A549 (cell line): ENCODE measurements around the gene RALGAPA1. TPM values are rescaled to one million over a fixed set of nuclear protein-coding genes. Genes with fewer than 3 reads are reported as not detected.

Source experiments
- ATAC-seq, 2 experiments: fragments of 200-7000 bp in 1 of 2; fragments of >200 bp in 1 of 2; cut with Nextera tagmentation in 1 of 2; cut with Tn5 transposase in 1 of 2; 3 replicates each; pipeline versions ENCODE4 v1.8.0 to v1.9.1; 2018 to 2020; ENCODE audit warnings: mild to moderate bottlenecking in 1 of 2, moderate library complexity in 1 of 2
- CTCF ChIA-PET: fragments of 300-600 bp; sonication (Branson Sonifier 250); formaldehyde crosslinking; extraction: SDS; loops from one replicate; lab custom pipeline; 2021; ENCODE audit warnings: antibody characterized with exemption, inconsistent platforms; lab: Yijun Ruan, JAX
- POLR2A ChIA-PET: fragments of 350-600 bp; formaldehyde crosslinking; extraction: SDS; loops from one replicate; lab custom pipeline; 2021; ENCODE audit warnings: antibody characterized with exemption, inconsistent platforms; lab: Yijun Ruan, JAX
- DNase-seq, 2 experiments: peaks; one replicate each; pipeline versions ENCODE4 v3.0.0 to v3.0.0-alpha.2; 2011 to 2016; ENCODE audit warnings: low read depth in 1 of 2, low spot score in 1 of 2
- FAIRE-seq: peaks from 2 replicates; lab custom pipeline; 2011; peaks lifted over from hg19 to GRCh38; lab: Jason Lieb, UNC
- H3K27ac ChIP-seq, 2 experiments: fragments of >200 bp; sonication (Bioruptor Twin); formaldehyde crosslinking; 3 replicates each; pipeline ENCODE4 v1.5.1; 2016 to 2017
- H3K4me1 ChIP-seq: fragments of >200 bp; sonication (Bioruptor Twin); formaldehyde crosslinking; 3 replicates; pipeline ENCODE4 v1.6.1; 2016
- H3K4me2 ChIP-seq: fragments of >200 bp; sonication (Bioruptor Twin); formaldehyde crosslinking; 3 replicates; pipeline ENCODE4 v1.6.1; 2016
- H3K4me3 ChIP-seq: fragments of >200 bp; sonication (Bioruptor Twin); formaldehyde crosslinking; 3 replicates; pipeline ENCODE4 v1.5.1; 2016
- H3K9me3 ChIP-seq: fragments of >200 bp; sonication (Bioruptor Twin); formaldehyde crosslinking; 3 replicates; pipeline ENCODE4 v1.6.1; 2016
- EHF ChIP-seq: fragments of 250-450 bp; sonication (Bioruptor Pico); IDR thresholded peaks from 2 replicates; pipeline ENCODE4 v1.5.0; 2020; ENCODE audit warnings: mild to moderate bottlenecking
- EHMT2 ChIP-seq: fragments of 200-600 bp; sonication (generic); IDR thresholded peaks from 2 replicates; pipeline ENCODE4 v1.6.1; 2016; ENCODE audit warnings: antibody characterized with exemption, low read depth, mild to moderate bottlenecking, moderate library complexity
- FOSL2 ChIP-seq, 2 experiments: fragments of 450-650 bp in 1 of 2; fragments of >200 bp in 1 of 2; sonication (Bioruptor Twin) in 1 of 2; formaldehyde crosslinking; IDR thresholded peaks; 2 replicates each; pipeline versions ENCODE4 v1.5.0 to v1.6.1; 2016 to 2020; ENCODE audit warnings: mild to moderate bottlenecking in 1 of 2, moderate library complexity in 1 of 2
- GATA3 ChIP-seq: IDR thresholded peaks from 2 replicates; pipeline ENCODE4 v1.6.1; 2012; ENCODE audit warnings: borderline replicate concordance
- HEYL ChIP-seq: fragments of 250-450 bp; sonication (Bioruptor Pico); IDR thresholded peaks from 2 replicates; pipeline ENCODE4 v1.8.0; 2021; ENCODE audit warnings: mild to moderate bottlenecking, moderate library complexity
- JUN ChIP-seq, 2 experiments: fragments of >200 bp; sonication (Bioruptor Twin); formaldehyde crosslinking; IDR thresholded peaks; 2 replicates in 1 of 2; 3 replicates in 1 of 2; pipeline ENCODE4 v1.6.1; 2016 to 2017
- JUNB ChIP-seq: fragments of >200 bp; sonication (Bioruptor Twin); formaldehyde crosslinking; IDR thresholded peaks from 2 replicates; pipeline ENCODE4 v1.6.1; 2016
- KDM5A ChIP-seq: fragments of 200-600 bp; sonication (generic); IDR thresholded peaks from 2 replicates; pipeline ENCODE4 v1.6.1; 2016; ENCODE audit warnings: antibody characterized with exemption, mild to moderate bottlenecking
- NPAS2 ChIP-seq: fragments of 250-450 bp; sonication (Bioruptor Pico); IDR thresholded peaks from 2 replicates; pipeline ENCODE4 v1.8.0; 2022; ENCODE audit warnings: mild to moderate bottlenecking, moderate library complexity, borderline replicate concordance
- PHF8 ChIP-seq: fragments of 200-600 bp; sonication (generic); IDR thresholded peaks from 2 replicates; pipeline ENCODE4 v1.6.1; 2016; ENCODE audit warnings: low read depth, mild to moderate bottlenecking, antibody characterized with exemption, moderate library complexity, borderline replicate concordance
- POLR2A ChIP-seq: IDR thresholded peaks from 2 replicates; pipeline ENCODE4 v1.6.1; 2012; ENCODE audit warnings: mild to moderate bottlenecking, low read length
- RNF2 ChIP-seq: fragments of 200-600 bp; sonication (generic); IDR thresholded peaks from 2 replicates; pipeline ENCODE4 v1.6.1; 2016; ENCODE audit warnings: low read depth, mild to moderate bottlenecking, antibody characterized with exemption, moderate library complexity, borderline replicate concordance
- SREBF2 ChIP-seq: fragments of 450-650 bp; IDR thresholded peaks from 2 replicates; pipeline ENCODE4 v1.6.1; 2014; ENCODE audit warnings: mild to moderate bottlenecking, moderate library complexity
- TP53 ChIP-seq: fragments of 250-450 bp; sonication (Bioruptor Pico); IDR thresholded peaks from 2 replicates; pipeline ENCODE4 v1.5.0; 2021; ENCODE audit warnings: mild to moderate bottlenecking, moderate library complexity
- ZNF302 ChIP-seq: fragments of 250-450 bp; sonication (Bioruptor Pico); IDR thresholded peaks from 2 replicates; pipeline ENCODE4 v1.9.0; 2021; ENCODE audit warnings: inconsistent platforms, mild to moderate bottlenecking, moderate library complexity
- WGBS: methylation state at CpG from one replicate; pipeline ENCODE4 v1.1.6; 2017; ENCODE audit errors: missing lambda C conversion rate; 5-methylcytosine and 5-hydroxymethylcytosine counted together
- polyA plus RNA-seq, 4 experiments: library from polyadenylated mRNA; depleted of rRNA in 3 of 4; stranded (reverse); fragments of >200 nt; fragmentation: RNase III in 1 of 4; extraction: RNeasy Plus Mini Kit Qiagen cat#74134 plus additional on column Dnase treatment in 1 of 4; gene quantifications; 2 replicates in 3 of 4; 3 replicates in 1 of 4; pipeline ENCODE4 v1.2.3, GENCODE V29; 2011 to 2017
- TF ChIP-seq, protein P1 (sequence below): IDR thresholded peaks from 2 replicates; pipeline ENCODE4 v1.6.1; 2012
- TF ChIP-seq, protein P2 (sequence below): fragments of >200 bp; sonication (Bioruptor Twin); formaldehyde crosslinking; IDR thresholded peaks from 3 replicates; pipeline ENCODE4 v1.5.1; 2016
- TF ChIP-seq, protein P3 (sequence below): fragments of >200 bp; sonication (Bioruptor Twin); formaldehyde crosslinking; IDR thresholded peaks from 3 replicates; pipeline ENCODE4 v1.6.1; 2016
- TF ChIP-seq, protein P4 (sequence below): fragments of 450-650 bp; IDR thresholded peaks from 2 replicates; pipeline ENCODE4 v1.6.1; 2014; ENCODE audit warnings: antibody characterized with exemption
- TF ChIP-seq, protein P5 (sequence below): fragments of >200 bp; sonication (Bioruptor Twin); formaldehyde crosslinking; IDR thresholded peaks from 2 replicates; pipeline ENCODE4 v1.6.1; 2016
- TF ChIP-seq, protein P6 (sequence below): IDR thresholded peaks from 2 replicates; pipeline ENCODE4 v1.6.1; 2012

The RALGAPA1 gene
- polyA plus RNA-seq, 2 of the 4 experiments (the other 2 are of a cell fraction): 8.2 to 17.1 TPM

DNA sequence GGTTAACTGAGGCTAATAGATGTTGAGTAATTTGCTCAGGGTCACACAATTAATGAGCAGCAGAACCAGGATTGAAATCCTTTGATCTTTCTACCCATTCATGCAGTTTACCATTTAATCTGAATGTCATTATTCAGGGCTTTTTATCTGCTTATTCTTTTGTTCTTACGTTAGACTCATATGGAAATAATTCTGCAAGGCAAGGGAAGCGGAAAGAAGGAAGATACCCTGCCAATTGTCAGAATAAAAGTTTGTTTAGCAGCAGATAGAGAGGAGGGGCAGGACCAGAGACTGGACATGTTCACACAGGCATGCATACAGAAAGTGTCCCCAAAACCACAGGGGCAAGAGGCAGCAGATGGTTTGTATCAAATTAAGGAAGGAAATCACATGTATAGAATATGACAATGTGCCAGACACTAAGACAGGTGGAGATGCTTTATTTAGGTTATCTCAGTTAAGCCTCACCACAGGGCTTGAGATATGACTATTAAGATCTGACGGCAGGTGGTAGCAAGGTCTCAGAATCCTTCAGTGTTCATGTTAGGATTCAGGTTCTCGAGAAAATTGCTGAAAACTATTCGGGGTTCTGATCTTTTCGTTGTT, 46.9 kb upstream of the RALGAPA1 start:
- DNase-seq: no peak
- no peak for ATAC-seq
- H3K4me2 ChIP-seq: no peak overlapping the region
- peaks cover 10% of the 10 kb centered on the region for H3K9me3 ChIP-seq
- TF ChIP-seq EHF (CRISPR knock-in tag) (no peak), ZNF302 (CRISPR knock-in tag) (no peak), HEYL (CRISPR knock-in tag) (no peak), FOSL2 (IDR thresholded peaks at IDR 0.05) (no peak), FOSL2 (CRISPR knock-in tag; IDR thresholded peaks at IDR 0.05) (no peak), TP53 (no peak), JUNB (no peak), POLR2A (no peak), KDM5A (no peak), NPAS2 (CRISPR knock-in tag) (no peak), JUN (IDR thresholded peaks at IDR 0.05) (no peak), PHF8 (no peak)
- TF ChIP-seq, protein P1, sequence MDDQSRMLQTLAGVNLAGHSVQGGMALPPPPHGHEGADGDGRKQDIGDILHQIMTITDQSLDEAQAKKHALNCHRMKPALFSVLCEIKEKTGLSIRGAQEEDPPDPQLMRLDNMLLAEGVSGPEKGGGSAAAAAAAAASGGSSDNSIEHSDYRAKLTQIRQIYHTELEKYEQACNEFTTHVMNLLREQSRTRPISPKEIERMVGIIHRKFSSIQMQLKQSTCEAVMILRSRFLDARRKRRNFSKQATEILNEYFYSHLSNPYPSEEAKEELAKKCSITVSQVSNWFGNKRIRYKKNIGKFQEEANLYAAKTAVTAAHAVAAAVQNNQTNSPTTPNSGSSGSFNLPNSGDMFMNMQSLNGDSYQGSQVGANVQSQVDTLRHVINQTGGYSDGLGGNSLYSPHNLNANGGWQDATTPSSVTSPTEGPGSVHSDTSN: no peak
- TF ChIP-seq, protein P2, sequence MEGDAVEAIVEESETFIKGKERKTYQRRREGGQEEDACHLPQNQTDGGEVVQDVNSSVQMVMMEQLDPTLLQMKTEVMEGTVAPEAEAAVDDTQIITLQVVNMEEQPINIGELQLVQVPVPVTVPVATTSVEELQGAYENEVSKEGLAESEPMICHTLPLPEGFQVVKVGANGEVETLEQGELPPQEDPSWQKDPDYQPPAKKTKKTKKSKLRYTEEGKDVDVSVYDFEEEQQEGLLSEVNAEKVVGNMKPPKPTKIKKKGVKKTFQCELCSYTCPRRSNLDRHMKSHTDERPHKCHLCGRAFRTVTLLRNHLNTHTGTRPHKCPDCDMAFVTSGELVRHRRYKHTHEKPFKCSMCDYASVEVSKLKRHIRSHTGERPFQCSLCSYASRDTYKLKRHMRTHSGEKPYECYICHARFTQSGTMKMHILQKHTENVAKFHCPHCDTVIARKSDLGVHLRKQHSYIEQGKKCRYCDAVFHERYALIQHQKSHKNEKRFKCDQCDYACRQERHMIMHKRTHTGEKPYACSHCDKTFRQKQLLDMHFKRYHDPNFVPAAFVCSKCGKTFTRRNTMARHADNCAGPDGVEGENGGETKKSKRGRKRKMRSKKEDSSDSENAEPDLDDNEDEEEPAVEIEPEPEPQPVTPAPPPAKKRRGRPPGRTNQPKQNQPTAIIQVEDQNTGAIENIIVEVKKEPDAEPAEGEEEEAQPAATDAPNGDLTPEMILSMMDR: no peak
- TF ChIP-seq, protein P3, sequence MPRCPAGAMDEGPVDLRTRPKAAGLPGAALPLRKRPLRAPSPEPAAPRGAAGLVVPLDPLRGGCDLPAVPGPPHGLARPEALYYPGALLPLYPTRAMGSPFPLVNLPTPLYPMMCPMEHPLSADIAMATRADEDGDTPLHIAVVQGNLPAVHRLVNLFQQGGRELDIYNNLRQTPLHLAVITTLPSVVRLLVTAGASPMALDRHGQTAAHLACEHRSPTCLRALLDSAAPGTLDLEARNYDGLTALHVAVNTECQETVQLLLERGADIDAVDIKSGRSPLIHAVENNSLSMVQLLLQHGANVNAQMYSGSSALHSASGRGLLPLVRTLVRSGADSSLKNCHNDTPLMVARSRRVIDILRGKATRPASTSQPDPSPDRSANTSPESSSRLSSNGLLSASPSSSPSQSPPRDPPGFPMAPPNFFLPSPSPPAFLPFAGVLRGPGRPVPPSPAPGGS: no peak
- TF ChIP-seq, protein P4, sequence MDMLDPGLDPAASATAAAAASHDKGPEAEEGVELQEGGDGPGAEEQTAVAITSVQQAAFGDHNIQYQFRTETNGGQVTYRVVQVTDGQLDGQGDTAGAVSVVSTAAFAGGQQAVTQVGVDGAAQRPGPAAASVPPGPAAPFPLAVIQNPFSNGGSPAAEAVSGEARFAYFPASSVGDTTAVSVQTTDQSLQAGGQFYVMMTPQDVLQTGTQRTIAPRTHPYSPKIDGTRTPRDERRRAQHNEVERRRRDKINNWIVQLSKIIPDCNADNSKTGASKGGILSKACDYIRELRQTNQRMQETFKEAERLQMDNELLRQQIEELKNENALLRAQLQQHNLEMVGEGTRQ: no peak
- TF ChIP-seq, protein P5, sequence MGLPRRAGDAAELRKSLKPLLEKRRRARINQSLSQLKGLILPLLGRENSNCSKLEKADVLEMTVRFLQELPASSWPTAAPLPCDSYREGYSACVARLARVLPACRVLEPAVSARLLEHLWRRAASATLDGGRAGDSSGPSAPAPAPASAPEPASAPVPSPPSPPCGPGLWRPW: no peak
- TF ChIP-seq, protein P6, sequence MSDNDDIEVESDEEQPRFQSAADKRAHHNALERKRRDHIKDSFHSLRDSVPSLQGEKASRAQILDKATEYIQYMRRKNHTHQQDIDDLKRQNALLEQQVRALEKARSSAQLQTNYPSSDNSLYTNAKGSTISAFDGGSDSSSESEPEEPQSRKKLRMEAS: no peak
- POLR2A ChIA-PET: no interaction called here
- no peaks in the 10 kb centered on the region for H3K4me1 ChIP-seq
- H3K4me3 ChIP-seq: no peak overlapping the region
- CTCF ChIA-PET: interaction anchor here (0.8 kb wide), 1 partner anchor 15 kb away, joined by 3 read pairs; no protein-coding TSS in a partner anchor
- WGBS: 89% methylated on average over 6 of the region's 6 CpGs
- no peak overlapping the region for H3K27ac ChIP-seq
- FAIRE-seq: no peak

- H3K4me1 ChIP-seq: no peaks in the 10 kb centered on the region
- WGBS: 58% methylated on average over 1 of the region's 1 CpG
- TF ChIP-seq, protein P2: no peak
- TF ChIP-seq RNF2 (no peak), SREBF2 (no peak), EHMT2 (no peak), GATA3 (no peak), HEYL (CRISPR knock-in tag) (no peak)
- no peak overlapping the region for H3K4me2 ChIP-seq
- H3K9me3 ChIP-seq: peaks cover 10% of the 10 kb centered on the region
- FAIRE-seq (no peak), DNase-seq (no peak), ATAC-seq (no peak)
- POLR2A ChIA-PET: no interaction called here
- no peak overlapping the region for H3K4me3 ChIP-seq
- no peak overlapping the region for H3K27ac ChIP-seq
- CTCF ChIA-PET: interaction anchor here (0.8 kb wide), 1 partner anchor 50 kb away, joined by 3 read pairs; no protein-coding TSS in a partner anchor
Observed at GRCh38 chr14:35854696-35855270, 45.7 kb upstream of the RALGAPA1 start.
